Calu3 (cell line): ENCODE data around the gene XBP1. TPM values are rescaled to one million over a fixed set of nuclear protein-coding genes. Genes with fewer than 3 reads are reported as not detected.
"Not testable (repeated sequence)": the region's sequence is repeated elsewhere in the genome, so short reads cannot be mapped to it uniquely, and the experiment has no call there.

Experiments used
- BruUV-seq: library from RNA; stranded (reverse); fragments of 400-500 nt; replicated peaks from 2 replicates; lab custom pipeline; 2021; lab: Mats Ljungman, UMichigan
- CTCF ChIA-PET: fragments of 300-600 bp; sonication (Branson Sonifier 250); formaldehyde crosslinking; loops from one replicate; lab custom pipeline; 2022; ENCODE audit warnings: antibody characterized with exemption; lab: Charles Lee
- DNase-seq: peaks from one replicate; pipeline ENCODE4 v3.0.0; 2022
- H3K27ac Mint-ChIP-seq: one replicate; pipeline ENCODE4 v1.8.0; 2022; ENCODE audit warnings: mixed read lengths; ENCODE audit not compliant: unreplicated experiment
- H3K27me3 Mint-ChIP-seq: one replicate; pipeline ENCODE4 v1.8.0; 2022; ENCODE audit warnings: mixed read lengths; ENCODE audit not compliant: unreplicated experiment
- H3K36me3 Mint-ChIP-seq: one replicate; pipeline ENCODE4 v1.8.0; 2022; ENCODE audit warnings: mild to moderate bottlenecking, moderate library complexity, mixed read lengths; ENCODE audit not compliant: insufficient read depth, unreplicated experiment
- H3K4me1 Mint-ChIP-seq: one replicate; pipeline ENCODE4 v1.8.0; 2022; ENCODE audit warnings: mild to moderate bottlenecking, low read depth, mixed read lengths; ENCODE audit not compliant: unreplicated experiment
- H3K4me3 Mint-ChIP-seq: one replicate; pipeline ENCODE4 v1.8.0; 2022; ENCODE audit warnings: mild to moderate bottlenecking, low read depth, moderate library complexity, mixed read lengths; ENCODE audit not compliant: unreplicated experiment
- H3K9me3 Mint-ChIP-seq: one replicate; pipeline ENCODE4 v1.8.0; 2022; ENCODE audit warnings: low read depth, mixed read lengths; ENCODE audit not compliant: unreplicated experiment
- intact Hi-C: fragments of 100-400 bp; cut with micrococcal nuclease; formaldehyde crosslinking; loops from one replicate; pipeline ENCODE4 v1.10.0; 2022; ENCODE audit not compliant: unreplicated experiment
- total RNA-seq: library from RNA; stranded (reverse); gene quantifications from 2 replicates; pipeline ENCODE4 v1.2.3, GENCODE V29; 2022
- TF ChIP-seq, protein P1 (sequence below): fragments of 200-600 bp; IDR thresholded peaks from one replicate; pipeline ENCODE4 v1.8.0; 2022; ENCODE audit warnings: antibody characterized with exemption; ENCODE audit not compliant: unreplicated experiment

XBP1 gene
- total RNA-seq, 1 experiment from 2014 or later = 179 TPM

DNA sequence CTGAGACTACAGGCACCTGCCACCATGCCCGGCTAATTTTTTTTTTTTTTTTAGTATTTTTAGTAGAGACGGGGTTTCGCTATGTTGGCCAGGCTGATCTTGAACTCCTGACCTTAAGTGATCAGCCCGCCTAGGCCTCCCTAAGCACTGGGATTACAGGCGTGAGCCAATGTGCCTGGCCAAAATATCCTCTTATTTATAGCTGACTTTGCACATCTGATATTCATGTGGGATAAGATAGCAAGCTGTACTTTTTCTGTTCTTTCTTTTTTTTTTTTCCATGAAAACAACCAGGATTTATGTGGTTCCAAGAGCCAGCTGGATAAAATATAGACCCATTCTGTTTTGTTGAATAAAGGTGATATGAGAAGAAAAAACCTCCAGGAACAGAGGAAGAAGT is 12.1 kb upstream of the XBP1 start:
- Mint-ChIP-seq H3K4me1 (peaks cover 17% of the 10 kb centered on the region), H3K36me3 (peaks cover 14% of the 10 kb centered on the region), H3K27me3 (no peaks in the 10 kb centered on the region), H3K4me3 (no peak overlapping the region), H3K9me3 (no peaks in the 10 kb centered on the region), H3K27ac (no peak overlapping the region)
- intact Hi-C loops = no loop called here
- DNase-seq = no peak
- no TSS peak for BruUV-seq
- TF ChIP-seq, protein P1, sequence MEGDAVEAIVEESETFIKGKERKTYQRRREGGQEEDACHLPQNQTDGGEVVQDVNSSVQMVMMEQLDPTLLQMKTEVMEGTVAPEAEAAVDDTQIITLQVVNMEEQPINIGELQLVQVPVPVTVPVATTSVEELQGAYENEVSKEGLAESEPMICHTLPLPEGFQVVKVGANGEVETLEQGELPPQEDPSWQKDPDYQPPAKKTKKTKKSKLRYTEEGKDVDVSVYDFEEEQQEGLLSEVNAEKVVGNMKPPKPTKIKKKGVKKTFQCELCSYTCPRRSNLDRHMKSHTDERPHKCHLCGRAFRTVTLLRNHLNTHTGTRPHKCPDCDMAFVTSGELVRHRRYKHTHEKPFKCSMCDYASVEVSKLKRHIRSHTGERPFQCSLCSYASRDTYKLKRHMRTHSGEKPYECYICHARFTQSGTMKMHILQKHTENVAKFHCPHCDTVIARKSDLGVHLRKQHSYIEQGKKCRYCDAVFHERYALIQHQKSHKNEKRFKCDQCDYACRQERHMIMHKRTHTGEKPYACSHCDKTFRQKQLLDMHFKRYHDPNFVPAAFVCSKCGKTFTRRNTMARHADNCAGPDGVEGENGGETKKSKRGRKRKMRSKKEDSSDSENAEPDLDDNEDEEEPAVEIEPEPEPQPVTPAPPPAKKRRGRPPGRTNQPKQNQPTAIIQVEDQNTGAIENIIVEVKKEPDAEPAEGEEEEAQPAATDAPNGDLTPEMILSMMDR = no peak
- CTCF ChIA-PET = no interaction called here

DNA sequence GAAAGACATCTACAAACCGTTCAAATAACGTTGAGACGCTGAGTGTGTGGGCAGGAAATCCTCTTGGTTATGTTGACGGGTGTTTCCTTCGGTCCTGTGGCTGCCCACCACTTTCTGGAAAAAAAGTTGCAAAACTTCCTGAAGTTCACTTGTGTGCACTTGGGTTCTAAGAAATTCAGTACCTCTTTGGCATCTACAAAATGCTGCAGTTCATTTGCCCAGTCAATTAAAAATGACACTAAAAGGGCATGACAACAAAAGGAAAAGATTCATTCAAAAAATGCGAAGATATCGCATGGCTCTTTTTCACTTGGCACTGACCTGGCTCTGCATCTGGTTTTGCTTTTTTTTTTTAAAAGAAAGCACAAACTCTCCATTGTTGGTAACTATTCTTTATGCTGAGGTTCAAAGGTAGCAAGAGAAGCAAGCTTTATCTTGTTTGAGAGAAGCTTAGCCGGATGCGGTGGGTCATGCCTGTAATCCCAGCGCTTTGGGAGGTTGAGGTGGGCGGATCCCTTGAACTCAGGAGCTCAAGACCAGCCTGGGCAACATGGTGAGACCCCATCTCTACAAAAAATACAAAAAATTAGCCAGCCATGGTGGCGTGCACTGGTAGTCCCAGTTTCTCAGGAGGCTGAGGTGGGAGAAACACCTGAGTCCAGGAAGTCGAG is 10.6 kb upstream of the XBP1 start:
- TF ChIP-seq, protein P1 = no peak
- Mint-ChIP-seq H3K27me3 (no peaks in the 10 kb centered on the region), H3K9me3 (no peaks in the 10 kb centered on the region), H3K36me3 (peaks cover 14% of the 10 kb centered on the region), H3K27ac (no peak overlapping the region), H3K4me1 (peaks cover 16% of the 10 kb centered on the region), H3K4me3 (no peak overlapping the region)
- CTCF ChIA-PET = no interaction called here
- DNase-seq = no peak
- intact Hi-C loops = no loop called here
- no TSS peak for BruUV-seq

DNA sequence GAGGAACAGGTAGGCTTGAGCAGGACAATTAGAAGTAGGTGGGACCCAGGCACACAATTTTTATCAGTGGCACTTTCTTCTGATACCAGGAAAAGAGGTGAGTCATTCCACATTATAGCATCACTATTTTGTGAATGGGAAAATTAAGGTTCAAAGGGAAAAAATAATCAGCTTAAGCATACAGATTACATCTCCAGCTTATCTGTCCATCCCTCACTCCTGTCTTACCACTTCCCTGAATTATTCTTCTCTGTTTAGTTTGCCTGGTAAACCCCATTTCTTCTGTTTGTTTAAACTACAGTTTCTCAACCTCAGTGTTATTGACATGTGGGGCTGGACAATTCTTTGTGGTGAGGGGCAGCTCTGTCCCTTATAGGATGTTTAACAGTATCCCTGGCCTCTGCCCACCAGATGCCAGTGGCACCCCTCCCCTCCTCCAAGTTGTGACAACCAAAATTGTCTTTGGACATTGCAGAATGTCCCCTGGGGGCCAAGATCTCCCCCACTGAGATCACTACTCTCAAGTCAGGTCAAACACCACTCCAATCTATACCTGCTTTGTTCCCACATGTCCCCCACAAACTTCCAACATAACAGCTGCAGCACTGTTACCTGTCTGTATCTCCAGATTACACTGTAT is 8.5 kb upstream of the XBP1 start:
- H3K36me3 Mint-ChIP-seq = peaks cover 14% of the 10 kb centered on the region
- no TSS peak for BruUV-seq
- peaks cover 13% of the 10 kb centered on the region for H3K4me1 Mint-ChIP-seq
- H3K27me3 Mint-ChIP-seq = no peaks in the 10 kb centered on the region
- TF ChIP-seq, protein P1 = no peak
- H3K9me3 Mint-ChIP-seq = no peaks in the 10 kb centered on the region
- H3K4me3 Mint-ChIP-seq = no peak overlapping the region
- CTCF ChIA-PET = interaction anchor here (0.6 kb wide), 1 partner anchor 1844 kb away, joined by 7 read pairs; no protein-coding TSS in a partner anchor
- peak overlapping the region; percentile 67 for H3K27ac Mint-ChIP-seq
- no peak for DNase-seq
- intact Hi-C loops = no loop called here

DNA sequence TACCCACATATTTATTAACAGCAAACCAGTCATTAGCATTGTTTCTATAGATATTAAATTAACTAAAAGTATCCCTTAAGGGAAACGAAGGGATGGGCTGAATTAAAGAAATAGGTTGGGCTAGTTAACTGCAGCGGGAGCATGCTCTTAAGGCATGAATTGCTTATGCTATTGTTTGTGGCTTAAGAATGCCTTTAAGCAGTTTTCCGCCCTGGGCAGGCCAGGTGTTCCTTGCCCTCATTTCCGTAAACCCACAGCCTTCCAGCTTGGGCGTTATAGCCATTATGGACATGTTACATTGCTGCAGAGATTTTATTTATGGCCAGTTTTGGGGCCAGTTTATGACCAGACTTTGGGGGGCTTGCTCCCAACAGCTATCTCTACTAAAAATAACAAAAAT is 5.1 kb upstream of the XBP1 start:
- CTCF ChIA-PET, intact Hi-C loops: not testable (repeated sequence)
- peaks cover 41% of the 10 kb centered on the region for H3K36me3 Mint-ChIP-seq

More for the DNA sequence above, 5.1 kb upstream of the XBP1 start:
- not testable (repeated sequence) for H3K4me3 Mint-ChIP-seq, BruUV-seq, H3K9me3 Mint-ChIP-seq, H3K27ac Mint-ChIP-seq, H3K27me3 Mint-ChIP-seq, DNase-seq
- H3K4me1 Mint-ChIP-seq = peaks cover 22% of the 10 kb centered on the region
